Eye (tissue), 1 donor: Measurements from ENCODE around the gene SPATS2.
"Not testable (repeated sequence)": the region's sequence is repeated elsewhere in the genome, so short reads cannot be mapped to it uniquely, and the experiment has no call there.

ENCODE experiments used
- DNase-seq: peaks from one replicate; pipeline ENCODE4 v3.0.0-alpha.2; 2015

The SPATS2 gene

DNA sequence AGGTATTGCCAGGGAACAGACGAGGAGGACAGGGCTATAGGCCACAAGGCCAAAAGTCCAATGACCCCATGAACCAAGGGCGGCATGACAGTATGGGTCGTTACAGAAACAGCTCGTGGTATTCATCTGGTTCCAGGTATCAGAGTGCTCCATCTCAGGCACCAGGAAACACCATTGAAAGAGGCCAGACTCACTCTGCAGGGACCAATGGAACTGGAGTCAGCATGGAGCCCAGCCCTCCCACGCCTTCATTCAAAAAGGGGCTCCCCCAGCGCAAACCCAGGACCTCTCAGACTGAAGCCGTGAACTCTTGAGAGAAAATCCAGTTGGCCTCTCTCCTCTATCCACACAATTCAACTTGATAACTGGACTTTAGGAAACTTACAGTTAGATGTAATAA, 158.7 kb downstream of the SPATS2 start:
- no peak for DNase-seq

DNA sequence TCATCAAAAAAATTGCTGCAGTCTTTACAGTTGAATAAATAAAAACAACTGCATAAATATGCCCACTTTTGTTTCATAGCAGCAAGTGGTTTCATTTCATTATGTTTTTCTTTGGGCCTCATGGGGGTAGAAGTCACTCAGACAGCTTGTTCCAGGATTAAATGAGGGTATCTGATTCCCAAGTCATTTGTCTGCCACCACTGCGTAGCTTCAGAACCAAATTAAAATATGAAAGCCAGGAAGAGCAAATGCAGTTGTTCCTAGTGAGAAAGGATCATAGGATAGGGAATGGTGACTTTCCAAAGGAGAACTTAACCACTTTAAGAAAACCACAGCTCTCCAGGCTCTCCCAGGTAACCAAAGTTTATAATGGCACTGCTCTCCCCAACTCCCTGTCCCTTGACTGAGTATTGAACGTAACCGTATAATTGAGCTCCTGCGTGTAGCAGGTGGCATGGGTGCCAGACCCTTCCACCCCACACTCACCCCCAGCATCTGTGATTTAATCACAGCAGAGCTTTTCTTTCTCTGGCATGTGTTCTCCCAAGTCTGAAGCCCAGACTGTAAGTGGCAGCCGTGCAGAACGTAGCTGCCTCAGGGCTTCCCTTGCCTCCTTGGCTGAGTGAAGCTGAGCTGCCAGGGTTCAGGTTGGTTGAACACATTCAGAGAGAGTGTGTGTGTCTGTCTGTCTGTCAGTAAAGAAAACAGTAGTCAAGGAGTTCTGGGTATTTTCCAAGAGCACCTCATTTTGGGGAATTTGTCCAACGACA, 160.3 kb downstream of the SPATS2 start:
- no peak for DNase-seq

- no peak for DNase-seq
These were observed 162.2 kb downstream of the SPATS2 start for GRCh38 chr12:49529414-49529813.

DNA sequence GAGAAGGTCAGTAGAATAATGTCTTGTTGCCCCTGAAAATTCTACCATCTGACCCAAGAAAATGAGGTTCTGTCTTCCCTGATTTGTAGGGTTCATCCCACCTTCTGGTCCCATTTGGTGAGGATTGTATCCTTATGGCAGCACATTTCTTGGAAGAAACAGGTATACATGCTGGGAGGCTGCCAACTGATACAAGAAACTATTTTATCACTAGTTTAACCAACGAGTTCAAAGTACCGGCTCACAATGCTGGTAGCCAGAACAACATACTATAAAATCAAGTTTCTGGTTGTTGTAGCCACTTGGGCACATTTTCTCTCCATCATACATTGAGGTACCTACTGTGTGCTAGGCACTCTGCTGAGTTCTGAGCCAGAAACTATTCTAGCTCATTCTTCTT, 164.5 kb downstream of the SPATS2 start:
- no peak for DNase-seq

DNA sequence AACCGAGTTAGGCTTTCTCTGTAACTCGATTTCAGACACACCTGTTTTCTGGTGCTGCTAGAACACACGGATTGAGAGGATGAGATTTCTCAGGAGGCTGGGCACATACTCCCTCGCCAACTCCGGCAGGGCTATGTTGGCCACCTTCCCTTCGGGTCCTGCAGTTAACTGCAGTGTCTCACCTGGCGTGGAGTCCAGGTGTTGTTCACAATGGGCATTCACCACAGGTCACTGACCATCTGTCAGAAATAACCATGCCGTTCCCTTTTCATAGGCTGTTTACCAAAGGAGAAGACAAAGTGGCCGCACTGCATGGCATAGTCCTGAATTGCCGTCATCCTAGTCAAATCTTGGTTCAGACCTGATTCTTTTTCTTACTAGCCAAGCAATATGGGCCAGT, 166.1 kb downstream of the SPATS2 start:
- no peak for DNase-seq

- DNase-seq = not testable (repeated sequence)
These were observed 166.9 kb downstream of the SPATS2 start for GRCh38 chr12:49534122-49534521.

DNA sequence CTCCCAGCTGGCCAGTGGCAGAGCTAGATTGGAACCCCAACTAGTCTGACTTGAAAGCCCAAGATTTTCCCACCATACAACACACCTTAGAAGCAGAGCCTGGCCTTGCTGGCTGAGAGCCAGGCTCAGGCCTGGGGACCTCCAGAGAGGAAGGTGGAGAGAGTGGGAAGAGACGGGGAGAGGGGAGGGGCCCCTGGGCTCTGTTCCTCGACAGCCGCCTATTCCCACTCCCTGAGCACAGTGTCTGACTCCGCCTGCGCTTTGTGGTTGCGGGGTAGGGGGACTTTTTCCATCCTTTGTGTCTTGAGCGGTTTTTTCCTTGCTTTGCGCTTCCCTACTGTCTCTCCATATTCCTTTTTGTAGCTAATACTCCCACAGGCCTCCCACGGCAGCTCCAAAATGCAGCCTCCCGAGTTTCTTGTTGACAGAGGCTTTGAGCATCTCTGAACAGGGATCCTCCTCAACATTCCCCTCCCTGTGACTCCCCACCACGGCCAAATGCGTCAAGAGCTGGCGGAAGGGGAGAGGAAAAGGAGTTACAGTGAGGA, 167.5 kb downstream of the SPATS2 start:
- no peak for DNase-seq

GRCh38 chr12:49535921-49536525, 168.8 kb downstream of the SPATS2 start:
- DNase-seq = no peak

- DNase-seq = no peak
These were observed 169.3 kb downstream of the SPATS2 start for GRCh38 chr12:49536526-49537071.

GRCh38 chr12:49537231-49537751, 170.0 kb downstream of the SPATS2 start:
- peak; percentile 67 for DNase-seq

DNA sequence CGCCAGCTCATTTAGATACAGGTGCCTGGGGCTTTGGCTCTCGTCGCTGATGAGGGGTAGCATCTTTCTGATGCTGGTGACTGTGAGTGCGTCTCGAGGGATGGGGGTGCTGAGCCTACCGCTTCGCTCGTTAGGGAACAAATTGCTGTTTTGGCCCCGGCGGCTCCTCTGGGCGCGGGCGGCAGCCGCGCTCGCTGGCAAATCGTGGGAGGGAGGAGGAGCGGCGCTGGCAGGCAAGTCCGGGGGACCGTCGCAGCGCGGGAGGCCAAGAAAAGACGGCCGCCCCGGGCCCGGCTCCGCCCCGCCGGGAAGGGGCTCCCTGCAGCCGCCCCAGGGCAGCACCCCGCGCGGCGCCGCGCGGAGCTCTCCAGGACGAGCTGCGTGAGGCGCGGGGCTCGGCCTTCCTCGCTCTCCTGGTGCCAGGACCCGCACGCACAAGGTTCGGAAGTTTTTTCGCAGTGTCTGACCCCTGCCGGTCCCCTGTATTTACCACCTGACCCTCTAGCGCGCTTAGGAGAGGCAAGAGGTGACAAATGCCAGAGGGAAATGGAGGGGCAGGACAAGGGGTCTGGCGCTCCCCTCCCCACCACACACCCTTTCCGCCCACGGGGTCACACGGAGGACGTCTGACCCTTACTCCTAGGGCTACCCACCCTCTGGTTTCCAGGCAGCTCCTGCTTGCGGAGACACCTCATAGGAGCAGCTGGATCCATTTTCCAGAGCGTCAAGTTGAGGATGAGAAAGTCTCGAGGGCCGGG, 170.7 kb downstream of the SPATS2 start:
- peak; percentile 51 for DNase-seq

GRCh38 chr12:49538510-49539403, 171.5 kb downstream of the SPATS2 start, which contains the start of gene KCNH3:
Gene KCNH3 (plus strand): TSS chr12:49539030. CDS start chr12:49539417, 387 bp downstream.
- peak; percentile 88 for DNase-seq

- DNase-seq = no peak
These were observed 172.4 kb downstream of the SPATS2 start for GRCh38 chr12:49539406-49540228.

- DNase-seq = no peak
These were observed 173.2 kb downstream of the SPATS2 start for GRCh38 chr12:49540229-49541139.

DNA sequence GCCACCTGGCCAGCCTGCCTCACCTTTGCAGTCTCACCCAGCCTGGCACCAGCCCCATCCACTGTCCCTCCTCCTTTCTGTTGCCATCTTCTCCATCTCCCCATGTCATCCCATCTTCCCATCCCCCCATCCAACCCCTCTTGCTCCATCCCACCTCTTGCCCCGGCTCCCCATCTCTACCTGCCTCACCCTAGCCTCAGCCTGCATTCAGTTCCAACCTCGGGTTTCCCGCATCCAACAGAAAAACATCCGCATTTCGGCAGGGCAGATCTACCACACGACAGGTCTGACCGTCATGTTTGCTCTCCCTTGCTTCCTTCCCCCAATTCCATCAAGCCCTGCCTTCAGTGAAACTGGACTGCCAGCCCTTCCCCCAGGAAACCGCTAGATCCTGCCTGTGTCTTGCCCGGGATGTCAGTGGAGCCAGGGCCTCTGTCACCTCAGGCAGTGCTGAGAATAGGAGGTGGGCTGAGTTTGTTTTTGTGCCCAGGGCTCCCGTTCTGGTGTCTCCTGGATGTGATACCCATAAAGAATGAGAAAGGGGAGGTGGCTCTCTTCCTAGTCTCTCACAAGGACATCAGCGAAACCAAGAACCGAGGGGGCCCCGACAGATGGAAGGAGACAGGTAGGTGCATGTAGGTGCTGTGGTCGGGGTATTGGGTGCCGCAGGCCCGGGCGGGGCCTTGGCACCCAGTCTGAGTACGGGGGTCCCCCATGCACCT, 174.0 kb downstream of the SPATS2 start:
- DNase-seq = no peak

GRCh38 chr12:49541911-49542505, 174.7 kb downstream of the SPATS2 start:
- DNase-seq = no peak

DNA sequence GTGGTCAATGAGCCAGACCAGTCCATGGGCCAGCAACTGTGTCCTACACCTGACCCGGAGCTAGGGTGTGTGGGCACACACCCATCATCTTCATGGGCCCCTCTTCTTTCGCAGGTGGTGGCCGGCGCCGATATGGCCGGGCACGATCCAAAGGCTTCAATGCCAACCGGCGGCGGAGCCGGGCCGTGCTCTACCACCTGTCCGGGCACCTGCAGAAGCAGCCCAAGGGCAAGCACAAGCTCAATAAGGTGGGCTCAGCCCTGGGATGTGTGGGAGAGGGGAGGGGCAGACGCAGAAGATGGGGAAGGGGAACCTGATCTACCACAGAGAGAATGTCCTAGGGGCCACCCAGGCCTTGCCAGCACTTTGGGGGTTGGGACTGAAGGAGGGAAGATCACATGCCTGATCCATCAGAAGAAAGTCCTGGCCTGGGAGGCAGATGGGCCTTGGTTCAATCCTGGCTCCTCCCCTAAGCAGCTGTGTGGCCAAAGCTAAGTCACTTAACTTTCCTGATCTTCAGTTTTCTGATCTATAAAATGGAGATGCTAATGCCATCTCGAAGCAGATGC, 175.4 kb downstream of the SPATS2 start:
- no peak for DNase-seq

GRCh38 chr12:49543221-49543913, 176.1 kb downstream of the SPATS2 start:
- DNase-seq = no peak
